A549 (cell line): ENCODE results near the gene KCNMA1. TPM values are rescaled to one million over a fixed set of nuclear protein-coding genes. Genes with fewer than 3 reads are reported as not detected.

Experiments used
- ATAC-seq, 2 experiments: fragments of 200-7000 bp in 1 of 2; fragments of >200 bp in 1 of 2; cut with Nextera tagmentation in 1 of 2; cut with Tn5 transposase in 1 of 2; 3 replicates each; pipeline versions ENCODE4 v1.8.0 to v1.9.1; 2018 to 2020; ENCODE audit warnings: mild to moderate bottlenecking in 1 of 2, moderate library complexity in 1 of 2
- CTCF ChIA-PET: fragments of 300-600 bp; sonication (Branson Sonifier 250); formaldehyde crosslinking; extraction: SDS; loops from one replicate; lab custom pipeline; 2021; ENCODE audit warnings: antibody characterized with exemption, inconsistent platforms; lab: Yijun Ruan, JAX
- POLR2A ChIA-PET: fragments of 350-600 bp; formaldehyde crosslinking; extraction: SDS; loops from one replicate; lab custom pipeline; 2021; ENCODE audit warnings: antibody characterized with exemption, inconsistent platforms; lab: Yijun Ruan, JAX
- DNase-seq, 2 experiments: peaks; one replicate each; pipeline versions ENCODE4 v3.0.0 to v3.0.0-alpha.2; 2011 to 2016; ENCODE audit warnings: low read depth in 1 of 2, low spot score in 1 of 2
- FAIRE-seq: peaks from 2 replicates; lab custom pipeline; 2011; peaks lifted over from hg19 to GRCh38; lab: Jason Lieb, UNC
- H3K27ac ChIP-seq, 2 experiments: fragments of >200 bp; sonication (Bioruptor Twin); formaldehyde crosslinking; 3 replicates each; pipeline ENCODE4 v1.5.1; 2016 to 2017
- H3K4me1 ChIP-seq: fragments of >200 bp; sonication (Bioruptor Twin); formaldehyde crosslinking; 3 replicates; pipeline ENCODE4 v1.6.1; 2016
- H3K4me2 ChIP-seq: fragments of >200 bp; sonication (Bioruptor Twin); formaldehyde crosslinking; 3 replicates; pipeline ENCODE4 v1.6.1; 2016
- H3K4me3 ChIP-seq: fragments of >200 bp; sonication (Bioruptor Twin); formaldehyde crosslinking; 3 replicates; pipeline ENCODE4 v1.5.1; 2016
- H3K9me3 ChIP-seq: fragments of >200 bp; sonication (Bioruptor Twin); formaldehyde crosslinking; 3 replicates; pipeline ENCODE4 v1.6.1; 2016
- ATOH8 ChIP-seq: fragments of 250-450 bp; sonication (Bioruptor Pico); IDR thresholded peaks from 2 replicates; pipeline ENCODE4 v1.5.0; 2020; ENCODE audit warnings: low read depth, mild to moderate bottlenecking, moderate library complexity
- CBX2 ChIP-seq: fragments of 200-600 bp; sonication (generic); IDR thresholded peaks from 2 replicates; pipeline ENCODE4 v1.6.1; 2016; ENCODE audit warnings: low read depth, mild to moderate bottlenecking, borderline replicate concordance
- CHD2 ChIP-seq: fragments of 150-350 bp; IDR thresholded peaks from 2 replicates; pipeline ENCODE4 v1.6.1; 2014; ENCODE audit warnings: low read length; ENCODE audit not compliant: partially characterized antibody
- CHD4 ChIP-seq: fragments of 200-600 bp; sonication (generic); IDR thresholded peaks from 2 replicates; pipeline ENCODE4 v1.6.1; 2016; ENCODE audit warnings: antibody characterized with exemption, mild to moderate bottlenecking, borderline replicate concordance
- EP300 ChIP-seq, 2 experiments: fragments of >200 bp; sonication (Bioruptor Twin); formaldehyde crosslinking; IDR thresholded peaks; 2 replicates in 1 of 2; 3 replicates in 1 of 2; pipeline ENCODE4 v1.6.1; 2016 to 2017
- HOXB5 ChIP-seq: fragments of 250-450 bp; sonication (Bioruptor Pico); IDR thresholded peaks from 2 replicates; pipeline ENCODE4 v1.5.0; 2020; ENCODE audit warnings: mild to moderate bottlenecking, moderate library complexity
- JUNB ChIP-seq: fragments of >200 bp; sonication (Bioruptor Twin); formaldehyde crosslinking; IDR thresholded peaks from 2 replicates; pipeline ENCODE4 v1.6.1; 2016
- KDM5A ChIP-seq: fragments of 200-600 bp; sonication (generic); IDR thresholded peaks from 2 replicates; pipeline ENCODE4 v1.6.1; 2016; ENCODE audit warnings: antibody characterized with exemption, mild to moderate bottlenecking
- MAZ ChIP-seq: fragments of 150-350 bp; IDR thresholded peaks from 2 replicates; pipeline ENCODE4 v1.6.1; 2014; ENCODE audit warnings: antibody characterized with exemption, low read depth, low read length, borderline replicate concordance
- MYC ChIP-seq: IDR thresholded peaks from 2 replicates; pipeline ENCODE4 v1.6.1; 2012; ENCODE audit warnings: mild to moderate bottlenecking, inconsistent platforms, low read length, improper control_type of control experiment, borderline replicate concordance
- NR3C1 ChIP-seq: fragments of >200 bp; sonication (Bioruptor Twin); formaldehyde crosslinking; IDR thresholded peaks from 3 replicates; pipeline ENCODE4 v1.6.1; 2017
- RARB ChIP-seq: fragments of 250-450 bp; sonication (Bioruptor Pico); IDR thresholded peaks from 2 replicates; pipeline ENCODE4 v1.8.0; 2021; ENCODE audit warnings: mild to moderate bottlenecking, moderate library complexity
- RFX5 ChIP-seq: fragments of 450-650 bp; IDR thresholded peaks from 2 replicates; pipeline ENCODE4 v1.7.1; 2014; ENCODE audit warnings: antibody characterized with exemption, mild to moderate bottlenecking, moderate library complexity
- RNF2 ChIP-seq: fragments of 200-600 bp; sonication (generic); IDR thresholded peaks from 2 replicates; pipeline ENCODE4 v1.6.1; 2016; ENCODE audit warnings: low read depth, mild to moderate bottlenecking, antibody characterized with exemption, moderate library complexity, borderline replicate concordance
- TFCP2L1 ChIP-seq: fragments of 250-450 bp; sonication (Bioruptor Pico); IDR thresholded peaks from 2 replicates; pipeline ENCODE4 v1.5.0; 2021; ENCODE audit warnings: mild to moderate bottlenecking
- ZC3H11A ChIP-seq: fragments of 450-650 bp; IDR thresholded peaks from 2 replicates; pipeline ENCODE4 v1.6.1; 2014; ENCODE audit warnings: antibody characterized with exemption, mild to moderate bottlenecking
- WGBS: methylation state at CpG from one replicate; pipeline ENCODE4 v1.1.6; 2017; ENCODE audit errors: missing lambda C conversion rate; 5-methylcytosine and 5-hydroxymethylcytosine counted together
- polyA plus RNA-seq, 4 experiments: library from polyadenylated mRNA; depleted of rRNA in 3 of 4; stranded (reverse); fragments of >200 nt; fragmentation: RNase III in 1 of 4; extraction: RNeasy Plus Mini Kit Qiagen cat#74134 plus additional on column Dnase treatment in 1 of 4; gene quantifications; 2 replicates in 3 of 4; 3 replicates in 1 of 4; pipeline ENCODE4 v1.2.3, GENCODE V29; 2011 to 2017
- TF ChIP-seq, protein P1 (sequence below): fragments of 450-650 bp; IDR thresholded peaks from 2 replicates; pipeline ENCODE4 v1.6.1; 2014; ENCODE audit warnings: antibody characterized with exemption
- TF ChIP-seq, protein P2 (sequence below): fragments of 250-450 bp; sonication (Bioruptor Pico); IDR thresholded peaks from 2 replicates; pipeline ENCODE4 v1.5.0; 2021; ENCODE audit warnings: mild to moderate bottlenecking, moderate library complexity, borderline replicate concordance
- TF ChIP-seq, protein P3 (sequence below): fragments of 150-350 bp; IDR thresholded peaks from 2 replicates; pipeline ENCODE4 v1.6.1; 2014; ENCODE audit warnings: low read depth, mild to moderate bottlenecking, low read length

KCNMA1 gene
- polyA plus RNA-seq, 2 of the 4 experiments (the other 2 are of a cell fraction) = 14.9 to 30.6 TPM

DNA sequence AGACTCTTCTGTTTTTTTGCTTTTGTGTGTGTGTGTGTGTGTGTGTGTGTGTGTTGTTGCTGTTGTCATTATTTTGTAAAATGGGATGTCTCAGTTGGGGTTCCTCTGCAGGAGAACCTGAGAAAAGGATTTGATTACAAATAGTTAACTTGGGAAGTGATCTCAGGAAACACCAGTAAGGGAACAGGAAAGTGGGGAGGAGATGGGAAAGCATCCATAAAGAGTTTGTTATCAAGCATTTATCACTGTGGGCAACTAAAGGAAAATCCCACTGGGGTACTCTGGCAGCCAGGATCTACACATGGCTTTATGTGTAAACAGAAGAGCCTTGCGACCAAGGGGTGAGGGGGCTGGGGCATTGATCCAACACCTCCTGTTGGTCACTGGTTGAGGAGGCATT lies 485.4 kb downstream of the KCNMA1 start (continued):
- TF ChIP-seq, protein P1, sequence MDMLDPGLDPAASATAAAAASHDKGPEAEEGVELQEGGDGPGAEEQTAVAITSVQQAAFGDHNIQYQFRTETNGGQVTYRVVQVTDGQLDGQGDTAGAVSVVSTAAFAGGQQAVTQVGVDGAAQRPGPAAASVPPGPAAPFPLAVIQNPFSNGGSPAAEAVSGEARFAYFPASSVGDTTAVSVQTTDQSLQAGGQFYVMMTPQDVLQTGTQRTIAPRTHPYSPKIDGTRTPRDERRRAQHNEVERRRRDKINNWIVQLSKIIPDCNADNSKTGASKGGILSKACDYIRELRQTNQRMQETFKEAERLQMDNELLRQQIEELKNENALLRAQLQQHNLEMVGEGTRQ = no peak
- TF ChIP-seq CHD4 (no peak), KDM5A (no peak), RARB (CRISPR knock-in tag) (no peak)

DNA sequence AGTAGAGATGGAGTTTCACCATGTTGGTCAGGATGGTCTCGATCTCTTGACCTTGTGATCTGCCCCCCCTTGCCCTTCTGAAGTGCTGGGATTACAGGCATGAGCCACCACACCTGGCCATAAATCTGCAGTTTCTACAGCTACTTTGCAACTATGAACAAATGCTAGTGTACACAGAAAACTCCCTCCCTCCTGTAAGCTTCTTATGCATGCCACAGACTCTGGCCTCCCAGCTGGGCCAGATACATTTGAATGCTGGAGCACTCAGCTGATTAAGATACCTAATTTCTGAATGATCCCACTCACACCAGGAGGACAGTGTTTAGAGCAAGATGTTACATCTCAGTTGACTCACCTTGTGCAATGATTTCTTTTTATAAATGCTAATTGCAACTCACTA lies 486.2 kb downstream of the KCNMA1 start:
- ChIA-PET POLR2A (no interaction called here), CTCF (interaction anchor here (1.2 kb wide), 1 partner anchor 14 kb away, joined by 3 read pairs; no protein-coding TSS in a partner anchor)
- Histone ChIP-seq H3K4me3 (no peak overlapping the region), H3K4me1 (peaks cover 12% of the 10 kb centered on the region), H3K9me3 (no peaks in the 10 kb centered on the region), H3K27ac (no peak overlapping the region), H3K4me2 (no peak overlapping the region)
- no peak for ATAC-seq
- no peak for FAIRE-seq
- TF ChIP-seq RNF2 (no peak), RFX5 (no peak), ATOH8 (CRISPR knock-in tag) (no peak), HOXB5 (CRISPR knock-in tag) (no peak), RARB (CRISPR knock-in tag) (no peak), JUNB (no peak)
- no peak for DNase-seq
- WGBS = 80% methylated on average over 1 of the region's 1 CpG

GRCh38 chr10:77149706-77150105 lies 487.9 kb downstream of the KCNMA1 start:
- no peak for FAIRE-seq
- POLR2A ChIA-PET = no interaction called here
- CTCF ChIA-PET = interaction anchor here (1.1 to 1.3 kb wide), 2 partner anchors 10 to 14 kb away, joined by 3 to 4 read pairs; no protein-coding TSS in a partner anchor
- Histone ChIP-seq H3K4me2 (no peak overlapping the region), H3K9me3 (no peaks in the 10 kb centered on the region), H3K27ac (no peak overlapping the region)
- ATAC-seq = no peak
- no peak for DNase-seq
- TF ChIP-seq RFX5 (no peak), HOXB5 (CRISPR knock-in tag) (no peak), MAZ (no peak), NR3C1 (no peak), TFCP2L1 (CRISPR knock-in tag) (no peak), CBX2 (no peak), MYC (no peak), ZC3H11A (no peak), CHD2 (no peak), EP300 (IDR thresholded peaks at IDR 0.05) (no peak)
- TF ChIP-seq, protein P2, sequence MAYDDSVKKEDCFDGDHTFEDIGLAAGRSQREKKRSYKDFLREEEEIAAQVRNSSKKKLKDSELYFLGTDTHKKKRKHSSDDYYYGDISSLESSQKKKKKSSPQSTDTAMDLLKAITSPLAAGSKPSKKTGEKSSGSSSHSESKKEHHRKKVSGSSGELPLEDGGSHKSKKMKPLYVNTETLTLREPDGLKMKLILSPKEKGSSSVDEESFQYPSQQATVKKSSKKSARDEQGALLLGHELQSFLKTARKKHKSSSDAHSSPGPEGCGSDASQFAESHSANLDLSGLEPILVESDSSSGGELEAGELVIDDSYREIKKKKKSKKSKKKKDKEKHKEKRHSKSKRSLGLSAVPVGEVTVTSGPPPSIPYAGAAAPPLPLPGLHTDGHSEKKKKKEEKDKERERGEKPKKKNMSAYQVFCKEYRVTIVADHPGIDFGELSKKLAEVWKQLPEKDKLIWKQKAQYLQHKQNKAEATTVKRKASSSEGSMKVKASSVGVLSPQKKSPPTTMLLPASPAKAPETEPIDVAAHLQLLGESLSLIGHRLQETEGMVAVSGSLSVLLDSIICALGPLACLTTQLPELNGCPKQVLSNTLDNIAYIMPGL = no peak
- TF ChIP-seq, protein P3, sequence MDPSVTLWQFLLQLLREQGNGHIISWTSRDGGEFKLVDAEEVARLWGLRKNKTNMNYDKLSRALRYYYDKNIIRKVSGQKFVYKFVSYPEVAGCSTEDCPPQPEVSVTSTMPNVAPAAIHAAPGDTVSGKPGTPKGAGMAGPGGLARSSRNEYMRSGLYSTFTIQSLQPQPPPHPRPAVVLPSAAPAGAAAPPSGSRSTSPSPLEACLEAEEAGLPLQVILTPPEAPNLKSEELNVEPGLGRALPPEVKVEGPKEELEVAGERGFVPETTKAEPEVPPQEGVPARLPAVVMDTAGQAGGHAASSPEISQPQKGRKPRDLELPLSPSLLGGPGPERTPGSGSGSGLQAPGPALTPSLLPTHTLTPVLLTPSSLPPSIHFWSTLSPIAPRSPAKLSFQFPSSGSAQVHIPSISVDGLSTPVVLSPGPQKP = no peak
- TF ChIP-seq, protein P1 = no peak
- TF ChIP-seq, all 56 proteins: peak for 0
- no peaks in the 10 kb centered on the region for H3K4me1 ChIP-seq
- H3K4me3 ChIP-seq = no peak overlapping the region
- WGBS = 98% methylated on average over 2 of the region's 2 CpGs
